ENCODE data around the gene KRT33A. TPM values are rescaled to one million over a fixed set of nuclear protein-coding genes. Genes with fewer than 3 reads are reported as not detected.

KRT33A gene
- total RNA-seq, 4 donors from 2014 or later = 0.21 to 2.7 (median 1.9) TPM; not detected in 1

- Histone ChIP-seq H3K27me3 (no peaks in the 10 kb centered on the region), H3K9me3 (peaks cover 0 to 6% (median 0%) of the 10 kb centered on the region in 3 donors), H3K27ac (no peak overlapping the region), H3K36me3 (no peaks in the 10 kb centered on the region), H3K4me3 (no peak overlapping the region), H3K4me1 (peaks cover 0 to 32% (median 0%) of the 10 kb centered on the region in 3 donors)
- DNase-seq = no peak
- peak in 4 of 6 experiments; percentile 6 to 60 (median 32) for TF ChIP-seq CTCF (IDR thresholded peaks at IDR 0.05)
- TF ChIP-seq POLR2A (IDR thresholded peaks at IDR 0.05) = no peak
- intact Hi-C loops (cut with DNase I) = loop anchor here (5.0 kb wide), 1 partner anchor 417 kb away; no protein-coding TSS in a partner anchor
- WGBS, 2 donors = 69 to 72% methylated on average over 10 to 12 of the region's 16 CpGs
Observed at GRCh38 chr17:41324180-41325075, 26.2 kb downstream of the KRT33A start.

- Histone ChIP-seq H3K27me3 (no peaks in the 10 kb centered on the region), H3K27ac (no peak overlapping the region), H3K4me3 (no peak overlapping the region), H3K4me1 (peaks cover 0 to 32% (median 0%) of the 10 kb centered on the region in 3 donors), H3K36me3 (no peaks in the 10 kb centered on the region), H3K9me3 (peaks cover 0 to 6% (median 0%) of the 10 kb centered on the region in 3 donors)
- WGBS, 2 donors = 80 to 82% methylated on average over 1 to 2 of the region's 11 CpGs
- intact Hi-C loops (cut with DNase I) = loop anchor here (5.0 kb wide), 1 partner anchor 416 kb away; no protein-coding TSS in a partner anchor
- TF ChIP-seq POLR2A (IDR thresholded peaks at IDR 0.05) (no peak), CTCF (IDR thresholded peaks at IDR 0.05) (no peak)
- no peak for DNase-seq
Observed at GRCh38 chr17:41322903-41323895, 27.4 kb downstream of the KRT33A start.

GRCh38 chr17:41322094-41322902 is 28.3 kb downstream of the KRT33A start:
- H3K27me3 ChIP-seq = no peaks in the 10 kb centered on the region
- 28 to 30% methylated on average over 5 of the region's 5 CpGs for WGBS, 2 donors
- DNase-seq = no peak
- peaks cover 0 to 24% (median 0%) of the 10 kb centered on the region in 3 donors for H3K4me1 ChIP-seq
- peaks cover 0 to 6% (median 0%) of the 10 kb centered on the region in 3 donors for H3K9me3 ChIP-seq
- no peak overlapping the region for H3K4me3 ChIP-seq
- H3K36me3 ChIP-seq = no peaks in the 10 kb centered on the region
- intact Hi-C loops (cut with DNase I) = loop anchor here (5.0 kb wide), 1 partner anchor 415 kb away; no protein-coding TSS in a partner anchor
- no peak overlapping the region for H3K27ac ChIP-seq
- TF ChIP-seq CTCF (IDR thresholded peaks at IDR 0.05) (peak in 5 of 6 experiments; percentile 76 to 91 (median 86)), POLR2A (IDR thresholded peaks at IDR 0.05) (no peak)

- 29 to 88% methylated on average over 2 of the region's 2 CpGs for WGBS, 2 donors
- no peak overlapping the region for H3K27ac ChIP-seq
- H3K27me3 ChIP-seq = peaks cover 0 to 21% (median 0%) of the 10 kb centered on the region in 4 donors
- peaks cover 0 to 7% (median 0%) of the 10 kb centered on the region in 3 donors for H3K4me1 ChIP-seq
- TF ChIP-seq POLR2A (IDR thresholded peaks at IDR 0.05) (no peak), CTCF (IDR thresholded peaks at IDR 0.05) (no peak)
- peaks cover 0 to 6% (median 0%) of the 10 kb centered on the region in 3 donors for H3K9me3 ChIP-seq
- H3K36me3 ChIP-seq = no peaks in the 10 kb centered on the region
- no peak overlapping the region for H3K4me3 ChIP-seq
- intact Hi-C loops (cut with DNase I) = no loop called here
- DNase-seq = no peak
Observed at GRCh38 chr17:41318231-41318630, 32.4 kb downstream of the KRT33A start.
